Stimulated activated CD4-positive, alpha-beta T cell treated with anti-CD3 and anti-CD28 coated beads, Interleukin-12 subunit alpha, Interleukin-12 subunit beta, amount 100 ng/mL, for 48 hours (primary cell): ENCODE measurements around the gene DDX1.
"Not testable (repeated sequence)": the region's sequence is repeated elsewhere in the genome, so short reads cannot be mapped to it uniquely, and the experiment has no call there.

Source experiments
- DNase-seq, 3 donors: peaks; one replicate each; pipeline ENCODE4 v3.0.0-alpha.2; 2020; ENCODE audit warnings: low read depth in 2 of 3, low spot score in 1 of 3

DDX1 gene

GRCh38 chr2:15595342-15595905, 3.8 kb downstream of the DDX1 start:
- DNase-seq, result no peak

DNA sequence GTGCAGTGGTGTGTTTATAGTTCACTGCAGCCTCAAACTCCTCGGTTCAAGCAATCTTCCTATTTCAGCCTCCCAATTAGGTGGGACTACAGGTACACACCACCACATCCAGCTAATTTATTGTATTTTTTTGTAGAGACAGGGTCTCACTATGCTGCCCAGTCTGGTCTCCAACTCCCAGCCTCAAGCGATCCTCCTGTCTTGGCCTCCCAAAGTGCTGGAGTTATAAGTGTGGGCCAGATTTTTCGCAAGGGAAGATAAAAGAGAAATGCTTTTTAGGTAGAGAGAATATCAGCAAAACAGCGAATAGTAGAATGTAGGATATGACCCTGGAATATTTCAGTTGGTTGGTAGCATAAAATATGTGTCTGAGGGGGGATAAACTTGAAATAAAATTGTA, 4.3 kb downstream of the DDX1 start:
- no peak for DNase-seq

DNA sequence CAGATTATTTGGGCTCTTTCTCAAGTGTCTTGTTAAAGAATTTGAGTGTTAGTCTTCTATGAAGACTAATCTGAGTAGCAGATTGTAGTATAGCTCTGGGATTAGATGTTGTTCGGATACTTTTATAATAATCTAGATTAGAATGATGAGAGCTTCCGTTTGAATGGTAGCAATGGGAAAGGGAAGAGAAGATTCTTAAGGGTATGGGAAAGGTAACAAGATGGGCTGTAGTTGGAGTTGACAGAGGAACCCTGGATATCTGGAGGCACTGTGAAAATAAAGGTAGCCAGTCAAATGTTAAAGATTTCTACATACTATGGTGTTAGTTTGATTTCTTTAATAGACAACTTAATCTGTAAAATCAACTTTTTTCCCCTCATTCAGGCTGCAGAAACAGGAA, 4.7 kb downstream of the DDX1 start:
- no peak for DNase-seq

DNA sequence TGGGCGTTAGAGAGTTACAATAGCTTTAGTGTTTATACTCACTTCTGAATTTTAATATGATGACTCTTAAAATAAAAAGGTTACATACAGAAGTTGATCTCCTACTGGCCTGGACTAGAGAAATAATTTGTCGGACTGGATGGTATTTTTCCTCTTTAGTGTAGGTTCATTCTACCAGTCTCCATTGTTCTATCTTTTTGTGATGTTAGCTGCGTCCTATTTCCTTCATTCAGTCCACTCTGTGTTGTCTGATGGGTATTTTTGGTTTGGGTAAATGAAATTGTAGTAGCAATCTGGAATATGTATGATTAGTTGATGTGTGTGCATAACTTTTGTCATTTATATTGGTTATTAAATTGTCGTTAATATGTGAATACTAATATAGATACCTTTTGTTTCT, 5.3 kb downstream of the DDX1 start:
- no peak for DNase-seq

- DNase-seq, result no peak
Measured at GRCh38 chr2:15599994-15600393, 8.3 kb downstream of the DDX1 start.

GRCh38 chr2:15601681-15602080, 10.0 kb downstream of the DDX1 start:
- DNase-seq, result no peak

- DNase-seq, result no peak
Measured at GRCh38 chr2:15602393-15602792, 10.7 kb downstream of the DDX1 start.

GRCh38 chr2:15603044-15603765, 11.5 kb downstream of the DDX1 start:
- DNase-seq, result no peak

- no peak for DNase-seq
Measured at GRCh38 chr2:15603948-15604347, 12.3 kb downstream of the DDX1 start.

GRCh38 chr2:15605721-15606120, 14.1 kb downstream of the DDX1 start:
- no peak for DNase-seq

DNA sequence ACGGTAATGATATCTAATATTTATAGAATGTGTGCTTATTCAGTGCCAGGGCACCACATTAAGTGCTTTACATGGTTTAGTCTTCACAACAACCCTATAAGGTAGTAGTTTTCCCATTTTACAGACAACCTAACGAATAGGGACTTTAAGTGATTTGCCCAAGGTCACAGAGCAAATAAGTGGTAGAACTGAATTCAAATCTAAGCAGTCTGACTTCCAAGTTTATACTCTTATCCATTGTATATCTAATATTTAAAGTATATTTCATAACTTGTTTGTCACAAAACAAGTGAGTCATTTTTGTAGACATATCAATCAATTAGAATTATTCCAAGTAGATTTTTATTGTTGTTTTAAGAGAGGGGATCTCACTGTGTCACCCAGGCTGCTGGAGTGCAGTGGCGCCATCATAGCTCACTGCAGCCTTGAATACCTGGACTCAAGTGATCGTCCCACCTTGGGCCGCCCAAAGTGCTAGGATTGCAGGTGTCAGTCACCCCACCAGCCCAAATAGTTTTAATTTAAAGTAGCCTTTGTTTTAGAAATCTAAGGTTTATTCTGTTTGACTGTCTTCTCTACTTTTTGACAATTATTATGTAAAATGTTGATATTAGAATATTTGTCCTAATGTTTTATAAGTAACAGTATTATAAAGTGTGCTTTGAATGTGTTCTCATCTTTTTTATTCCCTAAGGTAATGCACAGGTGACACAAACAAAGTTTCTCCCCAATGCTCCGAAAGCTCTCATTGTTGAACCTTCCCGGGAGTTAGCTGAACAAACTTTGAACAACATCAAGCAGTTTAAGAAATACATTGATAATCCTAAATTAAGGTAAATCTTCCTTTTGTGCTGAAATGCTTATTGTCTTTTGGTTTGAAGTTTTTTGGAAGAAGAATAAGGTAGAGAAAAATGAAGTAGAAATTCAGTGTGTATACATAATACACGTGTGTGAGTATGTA, 15.1 kb downstream of the DDX1 start:
- DNase-seq, result no peak

DNA sequence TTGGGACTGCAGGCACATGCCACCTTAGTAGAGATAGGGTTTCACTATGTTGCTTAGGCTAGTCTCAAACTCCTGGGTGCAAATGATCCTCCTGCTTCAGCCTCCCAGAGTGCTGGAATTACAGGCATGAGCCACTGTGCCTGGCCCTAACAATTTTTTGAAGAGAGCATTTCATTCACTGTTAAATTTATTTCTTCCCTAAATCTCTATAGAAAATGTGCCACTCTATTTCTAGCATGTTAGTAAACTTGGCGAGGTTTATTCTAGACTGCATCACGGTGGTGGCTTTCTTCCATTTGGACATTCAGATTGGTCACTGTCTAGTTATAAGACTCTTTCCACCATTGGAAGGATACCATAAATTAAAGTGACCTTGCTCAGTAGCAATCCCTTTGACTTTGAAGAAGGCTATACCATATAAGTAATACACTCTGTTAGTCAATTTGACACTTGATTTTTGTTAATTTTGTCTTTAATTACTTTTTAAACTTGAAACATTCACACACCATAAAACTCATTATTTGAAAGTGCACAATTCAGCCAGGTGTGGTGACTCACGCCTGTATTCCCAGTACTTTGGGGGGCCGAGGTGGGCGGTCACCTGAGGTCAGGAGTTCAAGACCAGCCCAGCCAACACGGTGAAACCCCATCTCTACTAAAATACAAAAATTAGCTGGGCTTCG, 16.2 kb downstream of the DDX1 start:
- no peak for DNase-seq

DNA sequence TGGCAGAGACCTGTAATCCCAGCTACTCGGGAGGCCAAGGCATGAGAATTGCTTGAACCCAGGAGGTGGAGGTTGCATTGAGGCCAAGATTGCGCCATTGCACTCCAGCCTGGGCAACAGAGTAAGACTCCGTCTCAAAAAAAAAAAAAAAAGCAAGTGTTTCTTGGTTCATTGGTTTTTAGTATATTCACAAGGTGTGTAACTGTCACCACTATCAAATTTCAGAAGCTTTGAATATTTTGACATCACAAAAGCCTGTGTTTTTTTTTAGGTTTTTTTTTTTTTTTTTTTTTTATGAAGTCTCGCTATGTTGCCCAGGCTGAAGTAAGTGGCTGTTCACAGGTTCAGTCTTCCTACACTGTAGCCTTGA, 16.7 kb downstream of the DDX1 start:
- no peak for DNase-seq

DNA sequence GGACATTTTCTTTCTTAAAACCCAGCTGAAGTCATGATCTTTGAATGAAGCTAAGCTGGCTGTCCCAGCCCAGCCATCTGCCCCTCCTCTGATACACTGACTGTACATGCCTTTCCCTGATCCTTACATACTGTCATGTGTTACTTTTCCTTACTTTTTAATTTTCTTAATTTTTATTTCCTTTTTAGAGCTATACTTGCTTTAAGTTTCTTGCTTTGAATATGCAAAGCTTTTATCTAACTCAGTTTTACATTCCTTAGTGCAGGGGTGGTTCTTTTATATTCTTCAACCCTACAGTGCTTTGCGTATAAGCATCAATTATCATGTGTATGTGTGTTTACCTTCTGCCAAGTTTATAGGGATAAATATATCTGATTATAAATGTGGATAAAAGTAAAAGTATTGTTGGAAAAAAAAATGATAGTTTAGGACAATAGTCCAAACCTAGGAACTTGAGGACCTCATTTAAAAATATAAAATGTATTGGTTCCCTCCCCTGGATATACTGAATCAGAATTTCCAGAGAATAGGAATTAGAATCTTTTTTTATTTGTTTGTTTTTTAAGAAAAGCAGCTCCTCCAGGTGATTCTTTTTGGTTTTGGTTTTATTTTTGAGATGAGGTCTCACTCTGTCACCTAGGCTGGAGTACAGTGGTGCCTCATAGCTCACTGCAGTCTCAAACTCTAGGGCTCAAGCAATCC, 17.8 kb downstream of the DDX1 start:
- DNase-seq, result no peak

DNA sequence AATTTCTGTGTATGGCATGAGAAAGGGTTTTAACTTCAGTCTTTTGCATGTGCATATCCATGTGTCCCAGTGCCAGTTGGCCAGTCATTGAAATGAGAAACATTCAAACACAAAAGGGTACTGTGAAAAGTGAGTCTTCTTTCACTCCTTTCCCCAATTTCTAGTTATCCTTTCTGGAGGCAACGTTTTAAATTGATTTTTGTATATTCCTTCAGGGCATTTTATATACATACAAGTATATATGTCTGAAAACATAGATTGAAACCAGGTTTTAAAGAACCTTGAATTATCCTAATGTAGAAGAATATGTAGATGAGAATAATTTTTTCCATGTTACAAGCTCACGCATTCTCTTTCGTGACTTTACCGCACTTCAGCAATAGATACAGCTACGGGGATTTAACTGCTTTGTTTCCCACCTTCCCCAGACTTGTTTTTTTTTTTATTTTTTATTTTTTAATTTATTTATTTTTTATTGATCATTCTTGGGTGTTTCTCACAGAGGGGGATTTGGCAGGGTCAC, 18.8 kb downstream of the DDX1 start:
- no peak for DNase-seq

DNA sequence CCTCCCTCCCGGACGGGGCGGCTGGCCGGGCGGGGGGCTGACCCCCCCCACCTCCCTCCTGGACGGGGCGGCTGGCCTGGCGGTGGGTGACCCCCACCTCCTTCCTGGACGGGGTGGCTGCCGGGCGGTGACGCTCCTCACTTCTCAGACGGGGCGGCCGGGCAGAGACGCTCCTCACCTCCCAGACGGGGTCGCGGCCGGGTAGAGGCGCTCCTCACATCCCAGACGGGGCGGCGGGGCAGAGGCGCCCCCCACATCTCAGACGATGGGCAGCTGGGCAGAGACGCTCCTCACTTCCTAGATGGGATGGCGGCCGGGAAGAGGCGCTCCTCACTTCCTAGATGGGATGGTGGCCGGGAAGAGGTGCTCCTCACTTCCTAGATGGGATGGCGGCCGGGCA, 20.4 kb downstream of the DDX1 start:
- not testable (repeated sequence) for DNase-seq

DNA sequence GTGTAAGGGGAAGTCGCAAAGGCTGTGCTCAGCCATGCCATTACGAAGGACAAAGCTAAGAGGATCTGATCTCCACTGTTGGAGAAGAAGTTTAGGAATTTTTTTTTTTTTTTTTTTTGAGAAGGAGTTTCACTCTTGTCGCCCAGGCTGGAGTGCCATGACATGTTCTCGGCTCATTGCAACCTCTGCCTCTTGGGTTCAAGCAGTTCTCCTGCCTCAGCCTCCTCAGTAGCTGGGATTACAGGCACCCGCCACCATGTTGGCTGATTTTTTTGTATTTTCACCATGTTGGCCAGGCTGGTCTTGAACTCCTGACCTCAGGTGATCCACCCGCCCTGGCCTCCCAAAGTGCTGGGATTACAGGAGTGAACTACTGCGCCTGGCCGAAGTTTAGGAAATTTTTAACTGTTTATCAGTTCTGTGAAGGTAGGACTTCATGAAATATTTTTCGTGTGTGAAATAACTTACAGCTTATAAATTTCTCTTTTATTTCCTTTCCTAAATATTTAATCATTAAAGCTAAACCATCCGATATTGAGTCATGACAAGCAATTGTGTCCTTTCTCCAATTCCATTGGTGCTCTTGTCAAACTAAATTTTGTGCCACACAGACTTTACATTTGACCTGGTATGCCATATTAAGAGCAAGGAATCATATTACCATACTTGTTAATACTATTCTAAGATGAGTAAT, 22.2 kb downstream of the DDX1 start:
- no peak for DNase-seq

DNA sequence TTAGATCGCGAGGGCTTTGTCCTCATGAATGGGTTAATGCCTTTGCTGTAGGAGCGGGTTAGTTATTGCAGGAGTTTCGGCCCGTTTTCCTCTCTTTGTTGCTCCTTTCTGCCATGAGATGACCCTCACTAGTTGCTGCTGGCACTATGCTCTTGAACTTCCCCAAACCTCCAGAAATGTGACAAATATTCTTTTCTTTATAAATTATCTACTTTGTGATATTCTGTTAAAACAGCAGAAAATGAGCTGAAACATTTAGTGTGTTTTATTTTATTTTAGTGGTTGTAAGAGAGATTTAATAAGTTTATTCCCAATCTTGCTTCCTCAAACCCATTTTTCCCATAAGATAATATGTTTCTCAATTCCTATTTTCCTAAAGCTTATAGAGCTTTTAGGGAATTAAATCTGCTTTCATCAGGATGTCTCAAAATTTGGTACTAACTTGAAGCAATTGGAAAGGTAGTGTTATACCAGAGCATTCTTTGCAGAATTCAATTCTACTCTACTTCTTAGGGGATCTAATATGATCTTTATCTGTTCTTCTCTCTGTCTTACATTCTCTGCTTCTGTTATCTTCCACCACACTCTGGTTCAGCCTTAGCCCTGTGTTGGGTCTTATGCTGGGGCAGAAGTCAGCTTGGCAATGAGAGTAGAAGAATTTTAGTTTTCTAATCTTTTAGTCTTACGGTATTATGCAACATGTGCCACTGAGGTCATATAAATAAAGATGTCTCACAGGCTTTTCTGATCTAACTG, 23.1 kb downstream of the DDX1 start:
- no peak for DNase-seq

GRCh38 chr2:15615301-15615920, 23.7 kb downstream of the DDX1 start:
- DNase-seq, result no peak
